ENCODE data around the gene OPN1MW3. TPM values are rescaled to one million over a fixed set of nuclear protein-coding genes. Genes with fewer than 3 reads are reported as not detected.
"Not testable (repeated sequence)": the region's sequence is repeated elsewhere in the genome, so short reads cannot be mapped to it uniquely, and the experiment has no call there.

The OPN1MW3 gene
- total RNA-seq, 1 experiment from 2014 or later = not detected

DNA sequence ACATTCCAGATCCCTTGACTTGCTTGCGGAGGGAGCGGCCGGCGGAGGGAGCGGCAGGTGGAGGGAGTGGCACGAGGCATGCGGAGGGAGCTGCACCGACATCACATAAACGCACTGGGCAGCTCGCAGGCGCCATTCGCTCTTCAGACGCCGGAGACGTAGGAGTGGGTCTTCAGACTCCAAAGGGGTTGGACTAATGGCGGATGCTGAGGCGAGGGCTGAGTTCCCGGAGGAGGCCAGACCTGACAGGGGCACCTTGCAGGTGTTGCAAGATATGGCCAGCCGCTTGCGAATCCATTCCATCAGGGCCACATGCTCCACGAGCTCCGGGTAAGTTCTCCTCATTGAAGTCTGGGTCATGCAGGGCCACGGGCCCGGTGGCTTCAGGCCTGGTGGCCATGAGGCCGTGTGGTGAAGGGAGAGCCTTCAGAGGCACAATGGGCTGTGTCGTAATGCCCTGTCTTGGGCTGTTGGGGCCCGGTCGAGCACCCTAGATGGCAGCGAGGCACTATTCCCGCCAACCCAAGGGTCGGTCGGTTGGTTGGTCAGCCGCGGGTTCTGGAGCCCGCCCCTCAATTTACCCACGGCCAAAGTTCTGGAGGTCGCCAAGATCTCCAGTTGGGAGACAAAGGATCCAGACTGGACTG is 38.4 kb downstream of the OPN1MW3 start, which contains the start of gene TKTL1:
TSS of gene TKTL1 (plus strand) at position 132 of the 647 bp plus-strand sequence. CDS start at position 197, 65 bp downstream.
- no peak for DNase-seq (ENCODE audit: extremely low read depth, low read depth)

DNA sequence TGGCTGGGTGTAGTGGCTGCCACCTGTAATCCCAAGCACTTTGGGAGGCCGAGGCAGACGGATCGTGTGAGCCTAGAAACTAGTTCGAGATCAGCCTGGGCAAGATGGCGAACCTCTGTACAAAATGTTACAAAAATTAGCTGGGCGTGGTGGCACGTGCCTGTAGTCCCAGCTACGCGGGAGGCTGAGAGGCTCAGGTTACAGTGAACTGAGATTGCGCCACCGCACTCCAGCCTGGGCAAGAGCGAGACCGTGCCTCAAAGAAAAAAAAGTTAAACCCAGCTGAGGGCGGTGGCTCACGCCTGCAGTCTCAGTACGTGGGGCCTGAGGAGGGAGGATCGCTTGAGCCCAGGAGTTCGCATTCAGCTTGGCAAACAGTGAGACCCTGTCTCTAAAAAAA is 39.3 kb downstream of the OPN1MW3 start:
- no peak for DNase-seq (ENCODE audit: extremely low read depth, low read depth)

DNA sequence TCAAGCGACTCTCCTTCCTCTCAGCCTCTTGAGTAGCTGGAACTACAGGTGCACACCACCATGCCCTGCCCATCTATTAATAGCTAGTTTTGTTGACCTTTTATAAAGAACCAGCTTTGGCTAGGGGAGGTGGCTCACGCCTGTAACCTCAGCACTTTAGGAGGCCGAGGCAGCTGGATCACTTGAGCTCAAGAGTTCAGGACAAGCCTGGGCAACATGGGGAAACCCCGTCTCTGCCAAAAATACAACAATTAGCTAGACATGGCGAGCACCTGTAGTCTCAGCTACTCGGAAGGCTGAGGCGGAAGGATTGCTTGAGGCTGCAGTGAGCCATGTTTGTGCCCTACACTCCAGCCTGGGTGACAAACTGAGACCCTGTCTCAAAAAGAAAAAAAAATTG is 40.9 kb downstream of the OPN1MW3 start:
- no peak for DNase-seq (ENCODE audit: extremely low read depth, low read depth)

DNA sequence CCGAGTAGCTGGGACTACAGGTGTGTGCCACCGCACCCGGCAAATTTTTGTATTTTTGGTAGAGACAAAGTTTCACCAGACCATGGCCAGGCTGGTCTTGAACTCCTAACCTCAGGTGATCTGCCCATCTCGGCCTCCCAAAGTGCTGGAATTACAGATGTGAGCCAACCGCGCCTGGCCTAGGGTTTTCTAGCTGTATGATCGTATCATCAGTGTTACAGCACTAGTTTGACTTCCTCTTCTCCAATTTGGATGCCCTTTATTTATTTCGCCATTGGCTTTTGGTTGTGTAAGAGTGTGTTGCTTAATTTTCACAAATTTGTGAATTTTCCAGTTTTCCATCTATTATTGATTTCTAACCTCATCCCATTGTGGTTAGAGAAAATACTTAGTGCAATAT is 43.4 kb downstream of the OPN1MW3 start:
- DNase-seq (ENCODE audit: extremely low read depth, low read depth) = no peak

DNA sequence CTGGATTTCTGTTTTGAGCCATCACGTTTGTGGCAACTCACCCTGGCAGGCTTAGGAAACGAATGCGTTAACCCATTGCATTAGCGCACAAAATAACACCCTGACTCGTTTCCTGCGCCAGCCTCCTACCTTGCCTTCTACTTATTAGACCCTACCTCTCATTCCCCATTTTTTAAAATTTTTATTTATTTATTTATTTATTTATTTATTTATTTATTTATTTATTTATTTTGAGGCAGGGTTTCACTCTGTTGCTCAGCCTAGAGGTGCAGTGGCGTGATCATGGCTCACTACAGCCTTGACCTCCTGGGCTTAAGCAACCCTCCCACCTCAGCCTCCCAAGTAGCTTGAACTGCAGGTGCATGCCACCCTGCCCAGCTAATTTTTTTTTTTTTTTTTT is 45.6 kb downstream of the OPN1MW3 start:
- not testable (repeated sequence) for DNase-seq (ENCODE audit: extremely low read depth, low read depth)

- no peak for DNase-seq (ENCODE audit: extremely low read depth, low read depth)
These were observed 46.1 kb downstream of the OPN1MW3 start for GRCh38 chrX:154303476-154303875.

DNA sequence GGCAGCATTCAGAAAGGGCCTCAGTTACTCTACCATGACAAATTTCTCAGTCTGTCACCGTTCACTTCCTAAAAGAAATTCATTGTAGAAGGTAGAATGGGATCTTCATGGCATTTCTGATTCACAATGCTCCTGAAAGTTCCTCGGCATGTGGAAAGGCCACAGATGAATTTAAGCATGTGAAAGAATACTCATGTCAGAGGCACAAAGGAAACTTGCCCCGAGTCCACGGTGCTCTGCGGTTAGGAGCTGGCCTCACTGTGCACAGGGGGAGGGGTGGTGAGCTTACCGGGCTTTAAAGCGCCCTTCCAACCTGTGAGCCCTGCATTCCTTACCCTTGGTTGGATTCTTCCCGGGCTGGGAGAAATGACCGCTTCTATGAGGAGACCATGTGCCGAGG is 47.5 kb downstream of the OPN1MW3 start:
- no peak for DNase-seq (ENCODE audit: extremely low read depth, low read depth)

DNA sequence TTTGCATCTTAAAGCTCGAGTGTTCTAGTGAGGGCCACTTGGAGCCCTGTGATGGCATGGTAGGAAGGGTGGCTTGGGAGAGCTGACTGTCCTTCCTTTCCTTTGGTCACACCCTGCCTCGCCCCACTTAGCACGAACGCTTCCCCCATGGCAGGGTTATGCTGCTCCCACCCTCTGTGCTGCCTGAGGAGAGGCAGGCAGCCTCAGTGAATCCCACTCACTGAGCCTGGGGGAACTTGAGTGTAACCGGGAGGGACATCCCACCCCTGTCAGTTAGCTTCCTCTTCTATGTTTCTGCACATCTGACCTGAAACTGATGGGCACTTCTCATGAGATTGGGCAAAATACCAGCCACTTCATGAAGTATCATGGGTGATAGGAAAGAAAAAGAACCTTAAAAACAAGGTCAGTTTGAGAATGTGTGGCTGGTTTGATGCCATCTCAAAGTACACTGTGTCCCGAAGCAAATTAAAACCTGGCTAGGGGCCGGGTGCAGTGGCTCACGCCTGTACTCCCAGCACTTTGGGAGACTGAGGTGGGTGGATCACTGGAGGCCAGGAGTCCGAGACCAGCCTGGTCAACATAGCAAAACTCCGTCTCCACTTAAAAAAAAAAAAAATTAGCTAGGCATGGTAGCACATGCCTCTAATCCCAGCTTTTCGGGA is 48.3 kb downstream of the OPN1MW3 start:
- DNase-seq (ENCODE audit: extremely low read depth, low read depth) = no peak

DNA sequence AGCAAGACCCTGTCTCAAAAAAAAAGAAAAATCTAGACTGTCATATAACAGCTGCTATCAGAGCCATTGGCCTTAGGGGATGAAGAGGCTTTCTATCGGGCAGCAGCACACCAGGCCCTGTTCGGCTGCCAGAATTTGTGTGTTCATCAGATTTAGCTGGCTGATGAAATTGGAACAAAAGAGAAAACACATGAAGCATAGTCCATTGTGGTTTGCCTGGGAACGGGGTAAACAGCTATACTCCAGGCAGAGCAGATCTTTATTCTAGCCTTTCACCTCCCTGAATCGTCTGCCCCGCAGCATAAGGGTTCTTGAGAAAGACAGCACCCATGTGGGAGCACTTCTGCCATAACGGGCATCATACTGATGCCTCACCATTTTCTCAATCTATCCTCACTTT is 49.8 kb downstream of the OPN1MW3 start:
- no peak for DNase-seq (ENCODE audit: extremely low read depth, low read depth)

DNA sequence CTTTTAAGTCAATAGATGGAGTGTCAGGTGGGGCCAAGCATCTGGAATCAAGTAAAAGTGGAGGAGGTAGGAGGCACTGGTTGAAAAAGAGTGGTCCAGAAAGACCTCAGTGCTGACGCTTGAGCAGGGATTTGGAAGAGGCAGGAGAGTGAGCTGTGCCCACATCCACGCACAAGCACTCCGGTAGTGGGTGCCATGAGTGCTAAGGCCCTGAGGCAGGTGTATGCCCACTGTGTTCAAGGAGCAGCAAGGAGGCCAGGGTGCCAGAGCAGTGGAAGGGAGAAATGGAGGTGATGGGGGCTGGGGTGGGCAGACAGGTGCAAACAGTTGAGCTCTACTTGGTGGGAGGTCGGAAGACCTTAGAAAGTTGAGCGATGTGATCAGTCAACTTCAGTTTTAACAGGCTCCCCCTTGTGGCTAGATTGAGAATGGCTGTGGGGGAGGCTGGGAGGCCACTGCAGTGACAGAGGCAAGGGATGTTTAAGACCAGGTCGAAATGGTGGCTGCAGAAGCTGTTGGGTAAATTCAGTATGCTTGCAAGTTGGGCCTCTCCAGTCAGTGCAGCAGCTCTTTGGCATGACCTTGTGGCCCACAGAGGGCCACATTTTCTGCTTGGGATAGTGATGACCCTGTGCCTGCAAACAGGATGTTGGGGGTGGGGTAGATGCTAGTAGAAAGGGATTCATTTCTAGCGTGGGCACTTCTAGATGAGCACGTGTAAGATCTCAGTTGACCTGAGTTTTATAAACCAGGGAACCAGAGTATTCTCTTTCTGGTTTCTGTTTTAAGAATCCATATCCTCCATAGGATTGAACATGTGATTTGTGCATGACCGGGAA is 50.9 kb downstream of the OPN1MW3 start:
- peak; percentile 50 for DNase-seq (ENCODE audit: extremely low read depth, low read depth)

- DNase-seq (ENCODE audit: extremely low read depth, low read depth) = no peak
These were observed 51.8 kb downstream of the OPN1MW3 start for GRCh38 chrX:154309041-154309775.

DNA sequence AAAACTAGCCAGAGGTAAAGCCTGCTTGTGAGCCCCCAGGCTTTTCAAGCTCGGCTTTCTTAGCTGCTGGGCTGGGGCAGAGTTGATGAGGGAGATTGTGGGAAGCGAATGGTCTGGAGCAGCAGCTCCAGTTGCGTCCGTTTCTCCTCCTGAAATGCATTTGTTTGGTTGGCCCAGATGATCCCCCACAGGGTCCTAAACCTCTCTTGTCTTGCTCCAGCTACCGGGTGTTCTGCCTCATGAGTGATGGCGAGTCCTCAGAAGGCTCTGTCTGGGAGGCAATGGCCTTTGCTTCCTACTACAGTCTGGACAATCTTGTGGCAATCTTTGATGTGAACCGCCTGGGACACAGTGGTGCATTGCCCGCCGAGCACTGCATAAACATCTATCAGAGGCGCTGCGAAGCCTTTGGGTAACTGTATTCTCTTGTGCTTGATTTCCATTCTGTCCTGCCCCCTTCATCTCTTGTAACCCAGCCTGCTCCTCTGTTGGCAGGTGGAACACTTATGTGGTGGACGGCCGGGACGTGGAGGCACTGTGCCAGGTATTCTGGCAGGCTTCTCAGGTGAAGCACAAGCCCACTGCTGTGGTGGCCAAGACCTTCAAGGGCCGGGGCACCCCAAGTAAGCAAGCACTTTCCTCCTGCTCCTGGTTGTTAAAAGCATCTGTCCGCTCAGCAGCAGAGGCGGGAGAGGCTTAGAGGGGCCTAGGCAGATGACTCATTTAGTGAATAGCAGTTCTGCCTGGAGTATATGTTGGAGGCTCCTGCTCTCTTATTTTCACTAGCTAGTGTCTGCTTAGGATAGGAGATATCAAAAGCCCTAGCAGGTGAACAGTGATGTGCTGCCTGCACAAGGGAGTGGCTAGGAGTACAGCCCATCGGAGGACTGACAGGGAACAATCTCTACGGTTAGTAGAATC is 53.5 kb downstream of the OPN1MW3 start:
- DNase-seq (ENCODE audit: extremely low read depth, low read depth) = no peak

- no peak for DNase-seq (ENCODE audit: extremely low read depth, low read depth)
These were observed 54.7 kb downstream of the OPN1MW3 start for GRCh38 chrX:154312116-154312515.

DNA sequence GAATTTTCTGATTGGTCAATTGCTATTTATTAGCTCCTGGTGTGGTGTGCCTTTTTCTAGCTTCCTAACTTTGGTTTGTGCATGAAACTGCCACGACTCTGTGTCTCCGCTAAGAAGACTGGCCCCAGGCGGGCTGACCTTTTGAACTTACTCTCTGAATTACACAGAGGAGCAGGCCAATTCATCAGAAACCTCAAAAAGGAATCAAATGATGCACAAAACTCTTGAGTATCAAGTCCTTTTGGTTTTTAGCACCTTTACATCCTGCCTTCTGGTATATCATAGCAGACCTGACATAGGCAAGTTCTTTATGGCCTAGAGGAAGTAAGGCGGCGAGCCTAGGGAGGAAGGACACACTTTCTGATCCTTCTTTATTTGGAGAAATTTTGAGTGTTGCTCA is 55.8 kb downstream of the OPN1MW3 start:
- no peak for DNase-seq (ENCODE audit: extremely low read depth, low read depth)

DNA sequence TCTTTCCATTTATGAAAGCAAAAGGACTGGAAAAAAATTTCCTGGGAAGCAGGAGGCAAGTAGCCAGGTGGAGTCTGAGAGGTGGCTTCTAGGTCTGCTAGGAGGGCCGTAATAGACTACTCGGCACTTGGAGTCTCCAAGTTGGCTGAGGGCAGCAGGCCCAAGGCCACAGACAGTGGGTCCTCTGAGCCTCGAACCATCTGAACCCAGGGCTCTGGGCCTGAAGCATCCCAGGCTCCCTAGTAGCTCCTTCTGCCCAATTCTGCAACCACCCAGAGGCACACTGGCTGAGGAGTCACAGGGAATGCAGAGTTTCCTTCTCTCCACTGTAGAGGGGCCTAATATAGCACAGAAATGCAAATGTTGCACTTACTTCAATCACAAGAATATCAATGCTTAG is 58.0 kb downstream of the OPN1MW3 start:
- DNase-seq (ENCODE audit: extremely low read depth, low read depth) = no peak

DNA sequence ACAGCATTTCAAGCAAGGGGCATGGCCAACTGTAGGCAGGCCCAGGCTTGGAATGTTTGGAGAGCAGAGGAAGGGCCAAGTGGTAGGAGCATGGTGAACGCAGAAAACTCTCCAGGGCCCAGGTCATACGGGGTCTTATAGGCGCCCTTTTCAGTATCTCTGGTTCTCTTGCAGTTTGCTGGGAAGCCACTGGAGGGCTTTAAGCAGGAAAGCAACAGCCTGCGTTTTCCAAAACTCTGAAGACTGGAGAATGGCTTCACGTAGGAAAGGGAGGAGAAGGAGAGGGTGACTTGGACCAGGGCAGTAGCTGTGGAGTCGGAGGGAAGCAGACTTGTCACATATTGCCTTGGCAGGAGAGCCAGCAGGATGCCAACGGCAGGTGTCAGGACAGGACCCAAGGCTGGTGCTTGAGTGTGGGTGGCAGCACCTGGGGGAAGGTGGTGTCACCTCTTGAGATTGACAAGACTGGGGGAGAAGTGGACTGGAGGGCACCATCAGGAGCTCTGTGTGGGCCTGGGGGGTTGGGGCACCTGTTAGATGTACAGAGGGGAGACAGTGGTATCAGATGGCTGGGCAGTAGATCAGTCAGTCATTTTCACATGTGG is 60.1 kb downstream of the OPN1MW3 start:
- no peak for DNase-seq (ENCODE audit: extremely low read depth, low read depth)

DNA sequence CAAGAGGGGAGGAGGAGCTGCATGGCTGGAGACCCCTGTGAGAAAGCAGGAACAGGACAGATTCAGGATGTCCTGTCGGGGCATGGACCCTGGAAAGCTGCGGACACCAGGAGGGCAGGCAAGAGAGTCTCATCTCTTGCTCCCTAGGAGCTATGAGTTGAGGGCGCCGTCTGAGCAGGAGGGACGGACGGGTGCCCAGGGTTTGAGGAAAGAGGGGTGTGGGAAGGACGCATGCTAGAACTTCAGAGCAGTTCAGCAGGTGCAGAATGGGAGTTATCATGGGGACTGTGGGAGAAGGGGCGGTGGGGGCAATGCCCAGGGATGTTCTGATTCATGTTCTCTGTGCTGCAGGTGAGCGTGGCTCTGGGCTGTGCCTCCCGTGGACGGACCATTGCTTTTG is 63.0 kb downstream of the OPN1MW3 start:
- DNase-seq (ENCODE audit: extremely low read depth, low read depth) = no peak

Measured in NCI-H460 (cell line).